Naive thymus-derived CD4-positive, alpha-beta T cell (primary cell): ENCODE data around the gene NEURL1. TPM values are rescaled to one million over a fixed set of nuclear protein-coding genes. Genes with fewer than 3 reads are reported as not detected.

Experiments used
- ATAC-seq: fragments of 150-1000 bp; cut with Tn5 transposase; 2 replicates; pipeline ENCODE4 v1.10.0; 2021; ENCODE audit warnings: mild to moderate bottlenecking, moderate library complexity
- CTCF ChIA-PET: fragments of 350-600 bp; sonication (Branson Sonifier 250); formaldehyde crosslinking; loops from one replicate; lab custom pipeline; 2021; ENCODE audit warnings: antibody characterized with exemption; lab: Charles Lee
- POLR2A ChIA-PET: fragments of 350-600 bp; sonication (Branson Sonifier 250); formaldehyde crosslinking; loops from one replicate; lab custom pipeline; 2021; ENCODE audit warnings: antibody characterized with exemption, inconsistent platforms; lab: Charles Lee
- DNase-seq, 9 donors: peaks; one replicate each; pipeline versions ENCODE4 v3.0.0 to v3.0.0-alpha.2; 2020 to 2022; ENCODE audit warnings: mixed read lengths in 1 of 9
- H3K27ac ChIP-seq: one replicate; pipeline ENCODE4 v1.7.0; 2013; ENCODE audit warnings: mild to moderate bottlenecking, low read depth, low read length, moderate library complexity
- H3K27me3 ChIP-seq, 2 donors: one replicate each; pipeline ENCODE4 v1.7.0; 2013; ENCODE audit warnings: low read length in 2 of 2, mild to moderate bottlenecking in 2 of 2, moderate library complexity in 2 of 2; ENCODE audit not compliant: control insufficient read depth in 2 of 2, insufficient read depth in 2 of 2
- H3K36me3 ChIP-seq, 3 experiments: 1 replicate in 2 of 3; 2 replicates in 1 of 3; pipeline ENCODE4 v1.7.0; 2013; ENCODE audit warnings: low read length in 3 of 3, mild to moderate bottlenecking in 3 of 3, moderate library complexity in 1 of 3; ENCODE audit not compliant: insufficient read depth in 3 of 3, control insufficient read depth in 2 of 3
- H3K4me1 ChIP-seq, 2 donors: one replicate each; pipeline ENCODE4 v1.7.0; 2013; ENCODE audit warnings: low read length in 2 of 2, mild to moderate bottlenecking in 2 of 2, moderate library complexity in 1 of 2; ENCODE audit not compliant: control insufficient read depth in 2 of 2, insufficient read depth in 2 of 2
- H3K4me3 ChIP-seq: 2 replicates; pipeline ENCODE4 v1.7.0; 2013; ENCODE audit warnings: mild to moderate bottlenecking, low read length
- H3K9me3 ChIP-seq, 3 experiments: 1 replicate in 2 of 3; 2 replicates in 1 of 3; pipeline ENCODE4 v1.7.0; 2013; ENCODE audit warnings: low read length in 3 of 3; ENCODE audit not compliant: control insufficient read depth in 2 of 3
- H3K27ac Mint-ChIP-seq, 9 donors: one replicate each; pipeline ENCODE4 v1.8.0; 2020 to 2022; ENCODE audit warnings: mixed read lengths in 9 of 9, mild to moderate bottlenecking in 8 of 9, moderate library complexity in 5 of 9, inconsistent platforms in 2 of 9
- H3K27me3 Mint-ChIP-seq, 5 donors: one replicate each; pipeline ENCODE4 v1.8.0; 2021 to 2022; ENCODE audit warnings: mixed read lengths in 5 of 5, mild to moderate bottlenecking in 1 of 5
- H3K36me3 Mint-ChIP-seq, 5 donors: one replicate each; pipeline ENCODE4 v1.8.0; 2020 to 2022; ENCODE audit warnings: mixed read lengths in 5 of 5, mild to moderate bottlenecking in 3 of 5, inconsistent platforms in 1 of 5
- H3K4me1 Mint-ChIP-seq, 7 donors: one replicate each; pipeline ENCODE4 v1.8.0; 2020 to 2022; ENCODE audit warnings: mixed read lengths in 7 of 7, mild to moderate bottlenecking in 3 of 7, inconsistent platforms in 1 of 7
- H3K4me3 Mint-ChIP-seq, 10 donors: one replicate each; pipeline ENCODE4 v1.8.0; 2020 to 2022; ENCODE audit warnings: mild to moderate bottlenecking in 10 of 10, mixed read lengths in 10 of 10, moderate library complexity in 6 of 10, inconsistent platforms in 2 of 10
- H3K9me3 Mint-ChIP-seq, 11 donors: one replicate each; pipeline ENCODE4 v1.8.0; 2020 to 2022; ENCODE audit warnings: mixed read lengths in 11 of 11, mild to moderate bottlenecking in 4 of 11, inconsistent platforms in 1 of 11, moderate library complexity in 1 of 11
- intact Hi-C, 2 donors: fragments of 100-400 bp; cut with micrococcal nuclease; formaldehyde crosslinking; loops; one replicate each; pipeline ENCODE4 v1.15.1; 2023
- polyA plus RNA-seq, 2 donors: library from polyadenylated mRNA; unstranded; fragments of 300-500 nt; fragmentation: Illumina TruSeq; gene quantifications; one replicate each; pipeline ENCODE4 v1.2.3, GENCODE V29; 2021
- total RNA-seq, 6 experiments: library from RNA in 5 of 6; stranded (reverse) in 5 of 6; gene quantifications; 1 replicate in 5 of 6; 2 replicates in 1 of 6; pipeline ENCODE4 v1.2.3 and lab custom pipeline; 2021 to 2026

NEURL1 gene
- total and polyA plus RNA-seq, 7 experiments from 2014 or later, result 0.76 to 9.2 (median 1.1) TPM

- ChIA-PET CTCF (no interaction called here), POLR2A (interaction anchor here (1.2 kb wide), 1 partner anchor 19 kb away, joined by 3 read pairs; no protein-coding TSS in a partner anchor)
- no peak overlapping the region for H3K4me3 ChIP-seq
- Mint-ChIP-seq H3K27ac (peak overlapping the region in 4 of 9 donors; percentile 4 to 61 (median 36)), H3K9me3 (peaks cover 0 to 2% (median 0%) of the 10 kb centered on the region in 11 donors), H3K4me3 (peak overlapping the region in 1 of 10 donors; percentile 80), H3K36me3 (peaks cover 0 to 2% (median 0%) of the 10 kb centered on the region in 5 donors), H3K4me1 (peaks cover 4 to 22% (median 15%) of the 10 kb centered on the region in 7 donors), H3K27me3 (peaks cover 0 to 16% (median 0%) of the 10 kb centered on the region in 5 donors)
- H3K9me3 ChIP-seq, result no peaks in the 10 kb centered on the region
- no peaks in the 10 kb centered on the region for H3K27me3 ChIP-seq
- intact Hi-C loops, result no loop called here
- DNase-seq (no peak), ATAC-seq (no peak)
- H3K36me3 ChIP-seq, result no peaks in the 10 kb centered on the region
- H3K4me1 ChIP-seq, result peaks cover 6 to 10% of the 10 kb centered on the region in 2 donors
- H3K27ac ChIP-seq, result no peak overlapping the region
Observed at GRCh38 chr10:103581499-103581898, 88.0 kb downstream of the NEURL1 start.

DNA sequence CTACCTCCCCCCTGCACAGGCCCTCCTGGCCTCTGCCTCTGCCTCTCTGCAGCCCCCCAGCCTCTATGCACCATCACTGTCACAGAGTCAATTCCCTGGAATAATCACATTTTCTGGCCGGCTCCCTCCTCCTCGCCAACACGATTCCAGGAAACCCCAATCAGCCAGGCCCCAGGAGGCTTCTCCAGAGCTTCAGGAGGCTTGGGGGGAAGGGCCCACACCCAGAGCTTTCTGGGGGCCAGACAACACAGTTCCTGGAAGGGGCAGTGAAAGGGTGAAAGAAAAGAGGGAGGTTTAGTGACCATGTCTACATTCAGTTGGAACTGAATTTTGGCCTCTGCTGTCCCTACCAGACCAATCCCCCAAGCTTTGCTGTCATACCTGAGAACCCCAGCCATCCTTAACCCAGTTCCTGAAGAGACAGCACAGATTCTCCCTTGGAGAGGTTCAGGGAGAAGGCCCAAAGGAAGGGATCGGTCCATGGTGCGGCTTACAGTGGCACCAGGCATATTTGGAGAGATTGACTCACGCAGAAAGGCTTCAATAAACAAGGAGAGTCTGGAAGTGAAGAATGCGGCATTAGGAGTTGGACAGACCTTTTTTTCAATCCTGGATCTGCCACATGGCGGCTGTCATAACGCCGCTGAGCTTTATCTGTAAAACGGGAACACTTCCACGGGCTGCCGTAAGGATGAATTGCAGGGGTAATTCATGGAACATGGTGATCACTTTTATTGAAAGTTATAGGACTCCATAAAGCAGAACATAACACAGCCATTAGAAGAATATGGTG, 89.0 kb downstream of the NEURL1 start:
- intact Hi-C loops, result no loop called here
- no peak for ATAC-seq
- ChIA-PET POLR2A (interaction anchor here (0.8 kb wide), 1 partner anchor 208 kb away, joined by 4 read pairs; no protein-coding TSS in a partner anchor), CTCF (no interaction called here)
- H3K9me3 Mint-ChIP-seq, result peaks cover 0 to 3% (median 0%) of the 10 kb centered on the region in 11 donors
- H3K4me1 Mint-ChIP-seq, result peaks cover 4 to 24% (median 18%) of the 10 kb centered on the region in 7 donors
- H3K36me3 Mint-ChIP-seq, result peaks cover 0 to 5% (median 0%) of the 10 kb centered on the region in 5 donors
- Histone ChIP-seq H3K27ac (no peak overlapping the region), H3K4me3 (no peak overlapping the region), H3K4me1 (peaks cover 6 to 10% of the 10 kb centered on the region in 2 donors), H3K36me3 (no peaks in the 10 kb centered on the region), H3K27me3 (no peaks in the 10 kb centered on the region), H3K9me3 (no peaks in the 10 kb centered on the region)
- peaks cover 0 to 10% (median 0%) of the 10 kb centered on the region in 5 donors for H3K27me3 Mint-ChIP-seq
- H3K27ac Mint-ChIP-seq, result peak overlapping the region in 7 of 9 donors; percentile 19 to 96 (median 93)
- no peak for DNase-seq
- peak overlapping the region in 8 of 10 donors; percentile 1 to 91 (median 65) for H3K4me3 Mint-ChIP-seq

- ChIA-PET POLR2A (interaction anchor here (0.8 to 1.4 kb wide), 4 partner anchors 94 to 538 kb away, joined by 3 to 6 read pairs (median 3); partner anchors contain the start of gene SFR1), CTCF (interaction anchor here (0.6 kb wide), 1 partner anchor 684 kb away, joined by 3 read pairs; no protein-coding TSS in a partner anchor)
- intact Hi-C loops, result loop anchor here (1.0 to 2.0 kb wide), 5 partner anchors 77 to 685 kb away; partner anchors contain the start of genes SLK (in 2 of the 2), GSTO2 (in 1 of the 2) and NEURL1 (in 1 of the 2)
Observed at GRCh38 chr10:103583871-103584215, 90.3 kb downstream of the NEURL1 start.

DNA sequence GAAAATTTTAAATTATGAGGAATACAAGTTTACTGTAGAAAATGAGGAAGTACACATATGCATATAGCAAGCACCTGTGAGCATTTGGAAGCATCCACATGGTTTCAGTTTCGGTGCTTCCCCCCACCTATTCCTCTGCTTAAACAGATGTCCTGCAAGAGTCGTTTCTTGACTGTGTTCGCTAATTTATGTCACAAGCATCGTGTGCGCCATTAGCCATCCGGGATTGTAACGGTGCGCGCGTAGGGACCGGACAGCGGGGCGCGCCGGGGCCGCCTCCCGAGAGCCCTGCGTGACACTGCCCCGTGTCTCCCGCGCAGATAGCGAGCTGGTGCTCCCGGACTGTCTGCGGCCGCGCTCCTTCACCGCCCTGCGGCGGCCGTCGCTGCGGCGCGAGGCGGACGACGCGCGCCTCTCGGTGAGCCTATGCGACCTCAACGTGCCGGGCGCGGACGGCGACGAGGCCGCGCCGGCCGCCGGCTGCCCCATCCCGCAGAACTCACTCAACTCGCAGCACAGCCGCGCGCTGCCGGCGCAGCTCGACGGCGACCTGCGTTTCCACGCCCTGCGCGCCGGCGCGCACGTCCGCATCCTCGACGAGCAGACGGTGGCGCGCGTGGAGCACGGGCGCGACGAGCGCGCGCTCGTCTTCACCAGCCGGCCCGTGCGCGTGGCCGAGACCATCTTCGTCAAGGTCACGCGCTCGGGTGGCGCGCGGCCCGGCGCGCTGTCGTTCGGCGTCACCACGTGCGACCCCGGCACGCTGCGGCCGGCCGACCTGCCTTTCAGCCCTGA, 90.9 kb downstream of the NEURL1 start:
- Mint-ChIP-seq H3K9me3 (peaks cover 0 to 3% (median 0%) of the 10 kb centered on the region in 11 donors), H3K27me3 (peaks cover 0 to 10% (median 0%) of the 10 kb centered on the region in 5 donors), H3K27ac (peak overlapping the region; percentile 84 to 98 (median 96)), H3K4me3 (peak overlapping the region; percentile 84 to 98 (median 90)), H3K36me3 (peaks cover 0 to 5% (median 0%) of the 10 kb centered on the region in 5 donors), H3K4me1 (peaks cover 4 to 27% (median 18%) of the 10 kb centered on the region in 7 donors)
- Histone ChIP-seq H3K9me3 (no peaks in the 10 kb centered on the region), H3K4me1 (peaks cover 6 to 10% of the 10 kb centered on the region in 2 donors), H3K27me3 (no peaks in the 10 kb centered on the region), H3K36me3 (no peaks in the 10 kb centered on the region), H3K4me3 (peak overlapping the region; percentile 91), H3K27ac (peak overlapping the region; percentile 65)
- peak; percentile 86 for ATAC-seq
- POLR2A ChIA-PET, result interaction anchor here (0.8 to 1.4 kb wide), 5 partner anchors 76 to 537 kb away, joined by 3 to 6 read pairs (median 3); partner anchors contain the start of gene SFR1
- DNase-seq, result peak; percentile 46 to 69 (median 58)
- intact Hi-C loops, result loop anchor here (1.0 to 2.0 kb wide), 5 partner anchors 76 to 685 kb away; partner anchors contain the start of genes SLK (in 2 of the 2), GSTO2 (in 1 of the 2) and NEURL1 (in 1 of the 2)
- CTCF ChIA-PET, result no interaction called here

More at GRCh38 chr10:103583871-103584215, 90.3 kb downstream of the NEURL1 start:
- Mint-ChIP-seq H3K9me3 (peaks cover 0 to 3% (median 0%) of the 10 kb centered on the region in 11 donors), H3K27me3 (peaks cover 0 to 10% (median 0%) of the 10 kb centered on the region in 5 donors), H3K27ac (peak overlapping the region; percentile 84 to 98 (median 96)), H3K4me3 (peak overlapping the region; percentile 84 to 98 (median 90)), H3K4me1 (peaks cover 4 to 27% (median 18%) of the 10 kb centered on the region in 7 donors), H3K36me3 (peaks cover 0 to 5% (median 0%) of the 10 kb centered on the region in 5 donors)
- H3K36me3 ChIP-seq, result no peaks in the 10 kb centered on the region
- H3K4me1 ChIP-seq, result peaks cover 6 to 10% of the 10 kb centered on the region in 2 donors
- no peaks in the 10 kb centered on the region for H3K9me3 ChIP-seq
- DNase-seq (peak in 3 of 9 donors; percentile 49 to 57 (median 54)), ATAC-seq (peak; percentile 20)
- H3K4me3 ChIP-seq, result peak overlapping the region; percentile 91
- peak overlapping the region; percentile 65 for H3K27ac ChIP-seq
- H3K27me3 ChIP-seq, result no peaks in the 10 kb centered on the region

DNA sequence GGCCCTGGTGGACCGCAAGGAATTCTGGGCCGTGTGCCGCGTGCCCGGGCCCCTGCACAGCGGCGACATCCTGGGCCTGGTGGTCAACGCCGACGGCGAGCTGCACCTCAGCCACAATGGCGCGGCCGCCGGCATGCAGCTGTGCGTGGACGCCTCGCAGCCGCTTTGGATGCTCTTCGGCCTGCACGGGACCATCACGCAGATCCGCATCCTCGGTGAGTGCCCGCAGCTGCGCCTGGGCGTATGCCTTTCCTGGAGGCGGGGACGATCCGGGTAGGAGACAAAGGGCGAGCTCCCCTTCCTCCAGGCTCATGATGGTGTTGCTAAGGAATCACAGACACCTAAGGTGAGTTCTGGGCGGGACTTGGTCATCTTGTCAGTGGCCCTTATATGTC, 91.5 kb downstream of the NEURL1 start:
- POLR2A ChIA-PET, result interaction anchor here (1.0 to 1.4 kb wide), 3 partner anchors 76 to 383 kb away, joined by 3 to 6 read pairs (median 4); no protein-coding TSS in a partner anchor
- H3K4me3 ChIP-seq, result peak overlapping the region; percentile 91
- DNase-seq, result no peak

More for the DNA sequence above, 91.5 kb downstream of the NEURL1 start:
- Mint-ChIP-seq H3K27ac (peak overlapping the region in 8 of 9 donors; percentile 44 to 93 (median 64)), H3K36me3 (peaks cover 0 to 5% (median 0%) of the 10 kb centered on the region in 5 donors), H3K4me3 (peak overlapping the region; percentile 57 to 91 (median 70)), H3K4me1 (peaks cover 4 to 27% (median 18%) of the 10 kb centered on the region in 7 donors), H3K27me3 (peaks cover 0 to 8% (median 0%) of the 10 kb centered on the region in 5 donors), H3K9me3 (peaks cover 0 to 3% (median 0%) of the 10 kb centered on the region in 11 donors)
- no peak for ATAC-seq
- Histone ChIP-seq H3K27ac (peak overlapping the region; percentile 65), H3K36me3 (no peaks in the 10 kb centered on the region), H3K9me3 (no peaks in the 10 kb centered on the region), H3K4me1 (peaks cover 6 to 10% of the 10 kb centered on the region in 2 donors), H3K27me3 (no peaks in the 10 kb centered on the region)
- CTCF ChIA-PET, result no interaction called here
- intact Hi-C loops, result loop anchor here in 1 of 2 donors (2.0 kb wide), 1 partner anchor 76 kb away; no protein-coding TSS in a partner anchor
